Measurements from ENCODE around the gene USP30.

USP30 gene

DNA sequence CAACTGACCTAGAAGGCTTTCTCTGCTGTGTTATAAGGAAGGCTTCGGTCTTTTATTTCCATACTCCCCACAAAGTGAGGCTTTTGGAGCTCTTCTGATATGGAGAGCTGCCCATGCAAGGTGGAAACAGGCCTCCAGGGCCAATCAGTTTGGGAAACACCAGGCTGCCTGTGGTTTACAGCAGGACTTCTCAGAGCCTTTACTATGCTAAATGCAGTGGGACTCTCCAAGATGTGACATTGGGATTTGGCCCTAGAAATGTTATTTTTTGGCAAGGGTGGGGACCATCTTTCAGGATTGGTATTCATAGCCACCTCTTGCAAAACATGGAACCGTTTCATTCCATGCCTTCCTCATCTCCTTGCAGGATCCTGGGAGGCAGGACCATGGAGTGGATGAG lies 67.7 kb downstream of the USP30 start:
- H3F3A ChIP-seq (ENCODE audit: insufficient read depth, low read length), result no peaks in the 10 kb centered on the region
- H3K9me3 ChIP-seq (ENCODE audit: low read length), result no peaks in the 10 kb centered on the region
- no peaks in the 10 kb centered on the region for H3K36me3 ChIP-seq (ENCODE audit: insufficient read depth, low read length)
- no peak overlapping the region for H2AFZ ChIP-seq (ENCODE audit: low read length)
- no peak overlapping the region for H3K27ac ChIP-seq (ENCODE audit: low read depth, low read length, poor library complexity, severe bottlenecking)
- no peaks in the 10 kb centered on the region for H3K4me1 ChIP-seq (ENCODE audit: insufficient read depth, low read length, severe bottlenecking)
- H3K4me2 ChIP-seq (ENCODE audit: low read length), result no peak overlapping the region
- H4K20me1 ChIP-seq (ENCODE audit: insufficient read depth, low read length), result no peaks in the 10 kb centered on the region
- TF ChIP-seq EZH2 (IDR thresholded peaks at IDR 0.05; ENCODE audit: borderline replicate concordance, low read length), result no peak
- TF ChIP-seq, protein P1, sequence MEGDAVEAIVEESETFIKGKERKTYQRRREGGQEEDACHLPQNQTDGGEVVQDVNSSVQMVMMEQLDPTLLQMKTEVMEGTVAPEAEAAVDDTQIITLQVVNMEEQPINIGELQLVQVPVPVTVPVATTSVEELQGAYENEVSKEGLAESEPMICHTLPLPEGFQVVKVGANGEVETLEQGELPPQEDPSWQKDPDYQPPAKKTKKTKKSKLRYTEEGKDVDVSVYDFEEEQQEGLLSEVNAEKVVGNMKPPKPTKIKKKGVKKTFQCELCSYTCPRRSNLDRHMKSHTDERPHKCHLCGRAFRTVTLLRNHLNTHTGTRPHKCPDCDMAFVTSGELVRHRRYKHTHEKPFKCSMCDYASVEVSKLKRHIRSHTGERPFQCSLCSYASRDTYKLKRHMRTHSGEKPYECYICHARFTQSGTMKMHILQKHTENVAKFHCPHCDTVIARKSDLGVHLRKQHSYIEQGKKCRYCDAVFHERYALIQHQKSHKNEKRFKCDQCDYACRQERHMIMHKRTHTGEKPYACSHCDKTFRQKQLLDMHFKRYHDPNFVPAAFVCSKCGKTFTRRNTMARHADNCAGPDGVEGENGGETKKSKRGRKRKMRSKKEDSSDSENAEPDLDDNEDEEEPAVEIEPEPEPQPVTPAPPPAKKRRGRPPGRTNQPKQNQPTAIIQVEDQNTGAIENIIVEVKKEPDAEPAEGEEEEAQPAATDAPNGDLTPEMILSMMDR (IDR thresholded peaks at IDR 0.05; ENCODE audit: low read length), result no peak
- no peak overlapping the region for H3K9ac ChIP-seq (ENCODE audit: low read length)
- H3K27me3 ChIP-seq (ENCODE audit: insufficient read depth, low read length), result no peaks in the 10 kb centered on the region
- H3K9me2 ChIP-seq (ENCODE audit: low read depth, low read length), result no peaks in the 10 kb centered on the region
- H3K4me3 ChIP-seq (ENCODE audit: low read depth, low read length, poor library complexity, severe bottlenecking), result no peak overlapping the region
- no peaks in the 10 kb centered on the region for H3K79me2 ChIP-seq (ENCODE audit: insufficient read depth, low read length)

DNA sequence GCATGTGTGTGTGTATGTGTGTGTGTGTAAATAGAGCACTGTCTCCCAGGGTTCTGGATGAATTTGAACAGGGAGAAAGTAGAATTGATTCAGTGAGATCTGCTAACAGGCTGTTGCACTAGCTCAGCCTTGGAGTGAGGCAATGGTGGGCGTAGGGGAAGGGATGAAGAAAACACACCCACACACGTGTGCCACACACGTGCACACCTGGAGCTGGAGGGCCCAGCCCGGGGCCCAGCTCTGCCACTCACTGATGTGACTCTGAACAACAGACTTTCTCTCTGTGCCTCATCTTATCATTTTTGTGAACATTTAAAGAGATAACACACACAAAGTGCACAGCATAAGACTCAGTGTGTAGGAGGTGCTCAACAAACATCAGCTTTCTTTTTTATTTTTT lies 68.2 kb downstream of the USP30 start:
- no peaks in the 10 kb centered on the region for H3K4me1 ChIP-seq (ENCODE audit: insufficient read depth, low read length, severe bottlenecking)
- no peaks in the 10 kb centered on the region for H4K20me1 ChIP-seq (ENCODE audit: insufficient read depth, low read length)
- H2AFZ ChIP-seq (ENCODE audit: low read length), result no peak overlapping the region
- H3K9me3 ChIP-seq (ENCODE audit: low read length), result no peaks in the 10 kb centered on the region
- no peak overlapping the region for H3K27ac ChIP-seq (ENCODE audit: low read depth, low read length, poor library complexity, severe bottlenecking)
- H3K4me3 ChIP-seq (ENCODE audit: low read depth, low read length, poor library complexity, severe bottlenecking), result no peak overlapping the region
- H3K27me3 ChIP-seq (ENCODE audit: insufficient read depth, low read length), result no peaks in the 10 kb centered on the region
- no peak overlapping the region for H3K9ac ChIP-seq (ENCODE audit: low read length)
- TF ChIP-seq EZH2 (IDR thresholded peaks at IDR 0.05; ENCODE audit: borderline replicate concordance, low read length), result no peak
- TF ChIP-seq, protein P1 (IDR thresholded peaks at IDR 0.05; ENCODE audit: low read length), result no peak
- H3K4me2 ChIP-seq (ENCODE audit: low read length), result no peak overlapping the region
- no peaks in the 10 kb centered on the region for H3K9me2 ChIP-seq (ENCODE audit: low read depth, low read length)
- no peaks in the 10 kb centered on the region for H3F3A ChIP-seq (ENCODE audit: insufficient read depth, low read length)
- H3K36me3 ChIP-seq (ENCODE audit: insufficient read depth, low read length), result no peaks in the 10 kb centered on the region
- H3K79me2 ChIP-seq (ENCODE audit: insufficient read depth, low read length), result no peaks in the 10 kb centered on the region

DNA sequence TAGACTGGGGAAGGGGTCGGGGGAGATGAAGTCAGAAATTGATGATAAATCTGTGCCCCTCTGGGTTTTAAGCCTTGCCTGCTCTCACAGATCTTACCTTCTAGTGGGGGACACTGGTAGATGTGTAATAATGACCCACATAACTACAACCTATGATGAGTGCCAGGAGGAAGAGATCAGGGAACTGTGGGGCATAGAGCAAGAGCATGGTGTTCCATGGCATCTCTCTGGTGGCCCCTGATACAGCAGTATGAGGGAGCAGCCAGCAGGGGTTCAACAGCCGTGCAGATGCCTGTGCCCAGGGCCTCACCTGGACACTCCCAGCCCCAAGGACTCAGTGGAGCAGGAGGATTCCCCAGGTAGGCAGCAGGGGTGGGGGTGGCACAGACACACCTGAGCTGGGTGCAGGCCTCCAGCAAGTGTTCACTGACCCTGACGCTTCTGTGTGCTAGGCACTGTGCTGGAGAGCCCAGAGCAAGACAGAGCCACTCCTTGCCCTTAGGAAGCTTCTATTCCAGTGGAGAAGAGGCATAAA lies 69.0 kb downstream of the USP30 start:
- Histone ChIP-seq H3K9ac (ENCODE audit: low read length) (no peak overlapping the region), H3K36me3 (ENCODE audit: insufficient read depth, low read length) (no peaks in the 10 kb centered on the region), H3K27ac (ENCODE audit: low read depth, low read length, poor library complexity, severe bottlenecking) (no peak overlapping the region), H3K9me2 (ENCODE audit: low read depth, low read length) (no peaks in the 10 kb centered on the region), H3K4me1 (ENCODE audit: insufficient read depth, low read length, severe bottlenecking) (no peaks in the 10 kb centered on the region), H3K9me3 (ENCODE audit: low read length) (no peaks in the 10 kb centered on the region), H3K79me2 (ENCODE audit: insufficient read depth, low read length) (no peaks in the 10 kb centered on the region), H3K4me2 (ENCODE audit: low read length) (no peak overlapping the region), H4K20me1 (ENCODE audit: insufficient read depth, low read length) (no peaks in the 10 kb centered on the region), H3K4me3 (ENCODE audit: low read depth, low read length, poor library complexity, severe bottlenecking) (no peak overlapping the region), H2AFZ (ENCODE audit: low read length) (no peak overlapping the region), H3F3A (ENCODE audit: insufficient read depth, low read length) (no peaks in the 10 kb centered on the region), H3K27me3 (ENCODE audit: insufficient read depth, low read length) (no peaks in the 10 kb centered on the region)
- no peak for TF ChIP-seq EZH2 (IDR thresholded peaks at IDR 0.05; ENCODE audit: borderline replicate concordance, low read length)
- TF ChIP-seq, protein P1 (IDR thresholded peaks at IDR 0.05; ENCODE audit: low read length), result no peak
